SU-DHL-6 (cell line): ENCODE data around the gene ZIC4.

Experiments
- H2AFZ ChIP-seq: fragments of 200-600 bp; sonication (generic); 2 replicates; pipeline ENCODE4 v1.6.1; 2014; ENCODE audit warnings: low read depth, mild to moderate bottlenecking, moderate library complexity, mixed read lengths, antibody characterized with exemption, low read length; ENCODE audit not compliant: severe bottlenecking
- H3F3A ChIP-seq: fragments of 200-600 bp; shearing (Covaris generic); 2 replicates; pipeline ENCODE4 v1.6.0; 2016; ENCODE audit warnings: antibody characterized with exemption, mild to moderate bottlenecking; ENCODE audit not compliant: insufficient read depth
- H3K27ac ChIP-seq: fragments of 200-600 bp; sonication (generic); 2 replicates; pipeline ENCODE4 v1.5.1; 2016; ENCODE audit warnings: low read depth, mild to moderate bottlenecking, low read length, moderate library complexity, mixed read lengths
- H3K27me3 ChIP-seq: fragments of 200-600 bp; sonication (generic), shearing (Covaris generic); 2 replicates; pipeline ENCODE4 v1.6.0; 2014; ENCODE audit warnings: mild to moderate bottlenecking, low read length
- H3K36me3 ChIP-seq: fragments of 200-600 bp; sonication (generic); 2 replicates; pipeline ENCODE4 v1.6.1; 2014; ENCODE audit warnings: mild to moderate bottlenecking, low read length, mixed read lengths
- H3K4me2 ChIP-seq: fragments of 300-600, 200-600 bp; shearing (Covaris generic), sonication (generic); 2 replicates; pipeline ENCODE4 v1.6.0; 2014; ENCODE audit warnings: low read length, low read depth, mild to moderate bottlenecking; ENCODE audit not compliant: poor library complexity, severe bottlenecking
- H3K4me3 ChIP-seq: fragments of 200-600 bp; sonication (generic); 2 replicates; pipeline ENCODE4 v1.5.1; 2014; ENCODE audit warnings: antibody characterized with exemption, low read length, mild to moderate bottlenecking, mixed read lengths; ENCODE audit not compliant: insufficient read depth, poor library complexity, severe bottlenecking
- H3K79me2 ChIP-seq: fragments of 200-600 bp; sonication (generic); 2 replicates; pipeline ENCODE4 v1.6.1; 2014; ENCODE audit warnings: mild to moderate bottlenecking, low read length, moderate library complexity; ENCODE audit not compliant: insufficient read depth
- H3K9ac ChIP-seq: fragments of 200-600 bp; sonication (generic); 2 replicates; pipeline ENCODE4 v1.7.0; 2014; ENCODE audit warnings: mild to moderate bottlenecking, low read length
- H3K9me2 ChIP-seq: fragments of 200-600 bp; sonication (generic); replicated peaks from 2 replicates; pipeline ENCODE4 v1.6.1; 2014; ENCODE audit warnings: low read length; ENCODE audit not compliant: insufficient read depth
- H3K9me3 ChIP-seq: fragments of 200-600 bp; sonication (generic); 2 replicates; pipeline ENCODE4 v1.6.1; 2014; ENCODE audit warnings: low read length, mixed read lengths; ENCODE audit not compliant: insufficient read depth
- H4K20me1 ChIP-seq: fragments of 200-600 bp; sonication (generic); 2 replicates; pipeline ENCODE4 v1.6.1; 2014; ENCODE audit warnings: low read depth, mild to moderate bottlenecking, antibody characterized with exemption, low read length, moderate library complexity, mixed read lengths
- CTCF ChIP-seq: fragments of 200-600 bp; sonication (generic); IDR thresholded peaks from one replicate; pipeline ENCODE4 v1.5.1; 2017; ENCODE audit warnings: antibody characterized with exemption, mild to moderate bottlenecking, low read length, moderate library complexity; ENCODE audit not compliant: insufficient read depth, poor library complexity, severe bottlenecking
- EZH2phosphoT487 ChIP-seq: fragments of 200-600 bp; sonication (generic), shearing (Covaris generic); conservative IDR thresholded peaks from 2 replicates; pipeline ENCODE4 v1.6.1; 2018; ENCODE audit warnings: mild to moderate bottlenecking, antibody characterized with exemption, low read length, moderate library complexity, mixed read lengths

The ZIC4 gene

GRCh38 chr3:147351301-147351700 is 55.0 kb downstream of the ZIC4 start:
- H3K9me2 ChIP-seq = no peaks in the 10 kb centered on the region
- H3K4me3 ChIP-seq = no peak overlapping the region
- H4K20me1 ChIP-seq = no peaks in the 10 kb centered on the region
- H3K9me3 ChIP-seq = no peaks in the 10 kb centered on the region
- no peaks in the 10 kb centered on the region for H3K79me2 ChIP-seq
- no peak overlapping the region for H3K9ac ChIP-seq
- H3K27ac ChIP-seq = no peak overlapping the region
- no peaks in the 10 kb centered on the region for H3K36me3 ChIP-seq
- no peaks in the 10 kb centered on the region for H3K27me3 ChIP-seq
- no peak overlapping the region for H3K4me2 ChIP-seq
- H3F3A ChIP-seq = no peaks in the 10 kb centered on the region
- no peak overlapping the region for H2AFZ ChIP-seq
- no peak for TF ChIP-seq CTCF
- TF ChIP-seq EZH2phosphoT487 = no peak

DNA sequence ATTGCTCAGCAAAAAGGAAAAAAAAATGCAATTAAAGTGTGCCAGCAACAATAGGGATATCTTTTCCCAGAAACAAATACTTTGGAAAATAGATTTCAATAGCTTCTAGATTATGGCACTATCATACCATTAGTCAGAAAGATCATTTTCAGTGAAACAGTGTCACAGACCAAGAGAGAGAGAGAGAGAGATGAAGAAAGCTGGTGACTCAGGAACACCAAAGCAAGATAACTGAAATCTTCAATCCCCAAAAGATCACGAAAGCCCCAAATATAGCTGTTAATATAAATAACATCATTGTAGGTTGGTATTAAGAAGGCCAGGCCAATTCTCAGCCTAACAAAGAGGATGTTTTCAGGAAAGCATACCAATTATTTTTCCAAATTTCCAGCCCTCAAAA is 57.4 kb downstream of the ZIC4 start:
- Histone ChIP-seq H3K79me2 (no peaks in the 10 kb centered on the region), H3K9me3 (no peaks in the 10 kb centered on the region), H3K36me3 (no peaks in the 10 kb centered on the region), H3K9ac (no peak overlapping the region), H3K27me3 (no peaks in the 10 kb centered on the region), H3K9me2 (no peaks in the 10 kb centered on the region), H2AFZ (no peak overlapping the region), H3K27ac (no peak overlapping the region), H4K20me1 (no peaks in the 10 kb centered on the region), H3K4me2 (no peak overlapping the region), H3K4me3 (no peak overlapping the region), H3F3A (no peaks in the 10 kb centered on the region)
- TF ChIP-seq CTCF (no peak), EZH2phosphoT487 (no peak)

DNA sequence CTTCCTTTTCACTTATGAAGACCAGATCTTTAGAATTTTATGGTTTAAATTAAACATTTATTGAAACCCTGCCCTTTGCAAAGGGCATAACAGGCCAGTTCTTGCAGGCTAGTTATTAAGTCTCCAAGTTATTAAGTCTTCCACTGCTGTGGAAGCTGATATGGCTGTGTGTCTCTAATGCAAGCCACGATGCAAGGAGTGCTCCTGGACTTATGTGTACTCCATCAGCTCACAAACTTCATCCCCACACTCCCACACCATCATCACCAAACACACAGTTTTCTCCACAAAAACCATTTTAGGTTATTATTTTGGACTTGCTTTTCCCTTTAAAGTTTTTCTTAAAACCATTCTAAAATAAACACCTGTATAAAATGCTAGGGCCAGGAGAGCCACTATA is 62.4 kb downstream of the ZIC4 start:
- H3K4me2 ChIP-seq = no peak overlapping the region
- H2AFZ ChIP-seq = no peak overlapping the region
- no peaks in the 10 kb centered on the region for H3K27me3 ChIP-seq

More for the DNA sequence above, 62.4 kb downstream of the ZIC4 start:
- H3K9me3 ChIP-seq = no peaks in the 10 kb centered on the region
- no peaks in the 10 kb centered on the region for H3K9me2 ChIP-seq
- H3K4me3 ChIP-seq = no peak overlapping the region
- H3K79me2 ChIP-seq = no peaks in the 10 kb centered on the region
- no peaks in the 10 kb centered on the region for H3K36me3 ChIP-seq
- H3K9ac ChIP-seq = no peak overlapping the region
- no peak for TF ChIP-seq EZH2phosphoT487
- TF ChIP-seq CTCF = no peak
- H3K27ac ChIP-seq = no peak overlapping the region
- H3F3A ChIP-seq = no peaks in the 10 kb centered on the region
- no peaks in the 10 kb centered on the region for H4K20me1 ChIP-seq
